ENCODE data around the gene KANSL2. TPM values are rescaled to one million over a fixed set of nuclear protein-coding genes. Genes with fewer than 3 reads are reported as not detected.

KANSL2 gene
- total RNA-seq, 1 experiment from 2014 or later = 48.1 TPM

- no peak for TF ChIP-seq ZNF416 (CRISPR knock-in tag; IDR thresholded peaks at IDR 0.05)
- no peak for TF ChIP-seq ZNF121 (CRISPR knock-in tag; IDR thresholded peaks at IDR 0.05)
- TF ChIP-seq ERG (CRISPR knock-in tag; IDR thresholded peaks at IDR 0.05) = no peak
- TF ChIP-seq NR3C1 (CRISPR knock-in tag; conservative IDR thresholded peaks at IDR 0.05; ENCODE audit: low read depth) = no peak
- peak; percentile 74 for TF ChIP-seq ETV6 (CRISPR knock-in tag; IDR thresholded peaks at IDR 0.05)
- no peak for TF ChIP-seq NFATC4 (CRISPR knock-in tag; IDR thresholded peaks at IDR 0.05)
- TF ChIP-seq EMX1 (CRISPR knock-in tag; IDR thresholded peaks at IDR 0.05) = no peak
- no peak for TF ChIP-seq ZNF512 (CRISPR knock-in tag; IDR thresholded peaks at IDR 0.05; ENCODE audit: borderline replicate concordance)
- no peak for TF ChIP-seq JUN (CRISPR knock-in tag; IDR thresholded peaks at IDR 0.05)
- TF ChIP-seq FOXP4 (CRISPR knock-in tag; IDR thresholded peaks at IDR 0.05) = peak; percentile 40
- TF ChIP-seq ZMAT4 (CRISPR knock-in tag; IDR thresholded peaks at IDR 0.05) = no peak
- no peak for TF ChIP-seq HMGA2 (CRISPR knock-in tag; IDR thresholded peaks at IDR 0.05)
- no peak for TF ChIP-seq NR1H2 (CRISPR knock-in tag; IDR thresholded peaks at IDR 0.05)
- TF ChIP-seq ZNF138 (CRISPR knock-in tag; conservative IDR thresholded peaks at IDR 0.05) = no peak
- no peak for TF ChIP-seq E2F1 (CRISPR knock-in tag; IDR thresholded peaks at IDR 0.05)
- no peak for TF ChIP-seq ZNF263 (CRISPR knock-in tag; IDR thresholded peaks at IDR 0.05; ENCODE audit: low read depth)
- no peak for TF ChIP-seq ZNF532 (CRISPR knock-in tag; IDR thresholded peaks at IDR 0.05; ENCODE audit: borderline replicate concordance)
- TF ChIP-seq CREB1 (CRISPR knock-in tag; IDR thresholded peaks at IDR 0.05) = peak; percentile 33; the same call in 1 of the 2 replicates
- no peak for TF ChIP-seq MXD4 (CRISPR knock-in tag; IDR thresholded peaks at IDR 0.05; ENCODE audit: borderline replicate concordance)
Observed at GRCh38 chr12:48716493-48717251, 34.6 kb upstream of the KANSL2 start, which contains the start of gene CCNT1 (continued).

All from WTC11 (cell line).